CD14-positive monocyte (primary cell): ENCODE data around the gene GPATCH1. TPM values are rescaled to one million over a fixed set of nuclear protein-coding genes. Genes with fewer than 3 reads are reported as not detected.

ENCODE experiments used
- DNase-seq, 3 donors: peaks; one replicate each; pipeline ENCODE4 v3.0.0-alpha.2; 2011 to 2022
- H2AFZ ChIP-seq: 2 replicates; pipeline ENCODE4 v1.6.0; 2012; ENCODE audit warnings: mild to moderate bottlenecking, low read depth, low read length, inconsistent platforms; ENCODE audit not compliant: insufficient read depth, poor library complexity, severe bottlenecking
- H3K27ac ChIP-seq, 2 donors: 1 replicate in 1 of 2; 2 replicates in 1 of 2; pipeline ENCODE4 v1.5.1; 2012 to 2013; ENCODE audit warnings: low read length in 2 of 2, control low read depth in 1 of 2, inconsistent platforms in 1 of 2, low read depth in 1 of 2, mild to moderate bottlenecking in 1 of 2
- H3K27me3 ChIP-seq, 2 donors: one replicate each; pipeline versions ENCODE4 v1.6.0 to v1.6.1; 2011 to 2013; ENCODE audit warnings: low read length in 2 of 2; ENCODE audit not compliant: control insufficient read depth in 2 of 2, insufficient read depth in 2 of 2
- H3K36me3 ChIP-seq, 2 donors: replicated peaks in 1 of 2; 1 replicate in 1 of 2; 2 replicates in 1 of 2; pipeline versions ENCODE4 v1.5.1 to v1.6.1; 2012 to 2013; ENCODE audit warnings: low read length in 2 of 2, control low read depth in 1 of 2, inconsistent platforms in 1 of 2, mild to moderate bottlenecking in 1 of 2; ENCODE audit not compliant: insufficient read depth in 2 of 2, control insufficient read depth in 1 of 2
- H3K4me1 ChIP-seq, 2 donors: 1 replicate in 1 of 2; 2 replicates in 1 of 2; pipeline versions ENCODE4 v1.5.1 to v1.6.1; 2012 to 2013; ENCODE audit warnings: low read length in 2 of 2, control low read depth in 1 of 2, inconsistent platforms in 1 of 2, mild to moderate bottlenecking in 1 of 2, moderate library complexity in 1 of 2; ENCODE audit not compliant: insufficient read depth in 2 of 2, control insufficient read depth in 1 of 2
- H3K4me2 ChIP-seq: replicated peaks from 2 replicates; pipeline ENCODE3; 2012; ENCODE audit warnings: low read length, moderate library complexity, mild to moderate bottlenecking; ENCODE audit not compliant: poor library complexity, severe bottlenecking; ENCODE audit errors: extremely low read depth
- H3K4me3 ChIP-seq, 3 experiments: fragments of 200-600 bp in 1 of 3; sonication (generic) in 1 of 3; replicated peaks in 1 of 3; 1 replicate in 2 of 3; 2 replicates in 1 of 3; pipeline ENCODE4 v1.5.1; 2011 to 2013; ENCODE audit warnings: low read length in 3 of 3, mild to moderate bottlenecking in 3 of 3, control low read depth in 2 of 3, low read depth in 2 of 3, inconsistent platforms in 1 of 3, moderate library complexity in 1 of 3
- H3K79me2 ChIP-seq: 2 replicates; pipeline ENCODE4 v1.6.0; 2012; ENCODE audit warnings: mild to moderate bottlenecking, control low read depth, inconsistent platforms, low read length, moderate library complexity; ENCODE audit not compliant: insufficient read depth
- H3K9ac ChIP-seq: 2 replicates; pipeline ENCODE4 v1.6.0; 2017; ENCODE audit warnings: low read length, mild to moderate bottlenecking; ENCODE audit not compliant: insufficient read depth, poor library complexity, severe bottlenecking
- H3K9me3 ChIP-seq, 2 donors: replicated peaks in 1 of 2; 1 replicate in 1 of 2; 2 replicates in 1 of 2; pipeline versions ENCODE4 v1.5.1 to v1.6.1; 2012 to 2013; ENCODE audit warnings: low read length in 2 of 2, control low read depth in 1 of 2; ENCODE audit not compliant: control insufficient read depth in 1 of 2, insufficient read depth in 1 of 2
- H4K20me1 ChIP-seq: 2 replicates; pipeline ENCODE4 v1.6.0; 2012; ENCODE audit warnings: mild to moderate bottlenecking, low read length, control low read depth, moderate library complexity; ENCODE audit not compliant: insufficient read depth
- H3K27ac Mint-ChIP-seq, 7 donors: one replicate each; pipeline ENCODE4 v1.8.0; 2020; ENCODE audit warnings: mild to moderate bottlenecking in 7 of 7, mixed read lengths in 7 of 7, moderate library complexity in 6 of 7, inconsistent platforms in 2 of 7
- H3K27me3 Mint-ChIP-seq, 3 donors: one replicate each; pipeline ENCODE4 v1.8.0; 2021 to 2022; ENCODE audit warnings: low read depth in 3 of 3, mild to moderate bottlenecking in 3 of 3, mixed read lengths in 3 of 3, moderate library complexity in 3 of 3, inconsistent platforms in 1 of 3
- H3K36me3 Mint-ChIP-seq, 2 donors: one replicate each; pipeline ENCODE4 v1.8.0; 2020; ENCODE audit warnings: mixed read lengths in 2 of 2, inconsistent platforms in 1 of 2, mild to moderate bottlenecking in 1 of 2
- H3K4me1 Mint-ChIP-seq: one replicate; pipeline ENCODE4 v1.8.0; 2020; ENCODE audit warnings: mild to moderate bottlenecking, mixed read lengths
- H3K4me3 Mint-ChIP-seq, 2 donors: one replicate each; pipeline ENCODE4 v1.8.0; 2020; ENCODE audit warnings: mild to moderate bottlenecking in 2 of 2, mixed read lengths in 2 of 2, moderate library complexity in 1 of 2
- H3K9me3 Mint-ChIP-seq, 7 donors: one replicate each; pipeline ENCODE4 v1.8.0; 2020 to 2022; ENCODE audit warnings: mixed read lengths in 7 of 7, mild to moderate bottlenecking in 6 of 7, moderate library complexity in 6 of 7, inconsistent platforms in 2 of 7
- CTCF ChIP-seq: fragments of 200-600 bp; IDR thresholded peaks from one replicate; pipeline ENCODE4 v1.8.0; 2022; ENCODE audit warnings: antibody characterized with exemption, mild to moderate bottlenecking
- WGBS: methylation state at CpG from one replicate; pipeline ENCODE4 v1.1.5; 2013; ENCODE audit warnings: missing lambda C conversion rate; ENCODE audit not compliant: insufficient coverage; 5-methylcytosine and 5-hydroxymethylcytosine counted together
- intact Hi-C, 2 donors: fragments of 100-400 bp; cut with micrococcal nuclease; formaldehyde crosslinking; loops; one replicate each; pipeline versions ENCODE4 v1.15.0 to v1.15.1; 2023
- polyA plus RNA-seq, 3 donors: library from polyadenylated mRNA; depleted of rRNA in 1 of 3; unstranded in 2 of 3; stranded (reverse) in 1 of 3; fragments of 300-500 nt in 2 of 3; fragments of >200 nt in 1 of 3; fragmentation: Illumina TruSeq in 2 of 3; gene quantifications; 1 replicate in 2 of 3; 2 replicates in 1 of 3; pipeline ENCODE4 v1.2.3, GENCODE V29; 2012 to 2021

Gene GPATCH1
- polyA plus RNA-seq, 3 donors: 1.4 to 6.8 (median 4.0) TPM

- Histone ChIP-seq H3K4me1 (no peaks in the 10 kb centered on the region), H3K27me3 (no peaks in the 10 kb centered on the region), H3K9ac (no peak overlapping the region), H3K27ac (no peak overlapping the region), H3K79me2 (no peaks in the 10 kb centered on the region), H2AFZ (no peak overlapping the region), H3K4me2 (no peak overlapping the region), H3K36me3 (peaks cover 85 to 95% of the 10 kb centered on the region in 2 donors), H3K9me3 (no peaks in the 10 kb centered on the region), H3K4me3 (no peak overlapping the region), H4K20me1 (no peaks in the 10 kb centered on the region)
- H3K27ac Mint-ChIP-seq: peak overlapping the region in 1 of 7 donors; percentile 28
- H3K36me3 Mint-ChIP-seq: peaks cover 85 to 99% of the 10 kb centered on the region in 2 donors
- H3K4me3 Mint-ChIP-seq: no peak overlapping the region
- H3K27me3 Mint-ChIP-seq: peaks cover 0 to 4% (median 0%) of the 10 kb centered on the region in 3 donors
- 91% methylated on average over 8 of the region's 11 CpGs for WGBS
- no peak for DNase-seq
- H3K9me3 Mint-ChIP-seq: no peaks in the 10 kb centered on the region
- no peak for TF ChIP-seq CTCF
- intact Hi-C loops: no loop called here
- no peaks in the 10 kb centered on the region for H3K4me1 Mint-ChIP-seq
Observed at GRCh38 chr19:33093420-33094210, 12.6 kb downstream of the GPATCH1 start.

GRCh38 chr19:33094436-33095067 is 13.6 kb downstream of the GPATCH1 start:
- Histone ChIP-seq H3K27ac (no peak overlapping the region), H3K9me3 (no peaks in the 10 kb centered on the region), H3K4me2 (no peak overlapping the region), H2AFZ (no peak overlapping the region), H4K20me1 (no peaks in the 10 kb centered on the region), H3K4me3 (no peak overlapping the region), H3K36me3 (peaks cover 76 to 87% of the 10 kb centered on the region in 2 donors), H3K79me2 (no peaks in the 10 kb centered on the region), H3K9ac (no peak overlapping the region), H3K27me3 (no peaks in the 10 kb centered on the region), H3K4me1 (no peaks in the 10 kb centered on the region)
- H3K9me3 Mint-ChIP-seq: no peaks in the 10 kb centered on the region
- H3K36me3 Mint-ChIP-seq: peaks cover 82 to 96% of the 10 kb centered on the region in 2 donors
- no peak overlapping the region for H3K27ac Mint-ChIP-seq
- H3K27me3 Mint-ChIP-seq: peaks cover 0 to 4% (median 0%) of the 10 kb centered on the region in 3 donors
- H3K4me3 Mint-ChIP-seq: no peak overlapping the region
- H3K4me1 Mint-ChIP-seq: no peaks in the 10 kb centered on the region
- TF ChIP-seq CTCF: no peak
- intact Hi-C loops: no loop called here
- no peak for DNase-seq
- 100% methylated on average over 2 of the region's 6 CpGs for WGBS
